GM12892 (cell line): ENCODE measurements around the gene SUPT5H.

ENCODE experiments used
- POLR2A ChIP-seq: IDR thresholded peaks from 2 replicates; pipeline ENCODE4 v1.6.1; 2011; ENCODE audit warnings: low read depth, low read length, control low read depth
- POLR2AphosphoS5 ChIP-seq: IDR thresholded peaks from 2 replicates; pipeline ENCODE4 v1.6.1; 2011; ENCODE audit warnings: low read depth, low read length, control low read depth
- TAF1 ChIP-seq: IDR thresholded peaks from 2 replicates; pipeline ENCODE4 v1.6.1; 2011; ENCODE audit warnings: low read depth, mild to moderate bottlenecking, control low read depth, low read length, borderline replicate concordance

GRCh38 chr19:39399668-39400050 lies 45.7 kb upstream of the SUPT5H start:
- TF ChIP-seq POLR2AphosphoS5 (0 out of 2 replicates have a peak, but pooled peaks have one; percentile 13), POLR2A (no peak), TAF1 (no peak)
